HCT116 (cell line): ENCODE measurements around the gene TMPRSS3. TPM values are rescaled to one million over a fixed set of nuclear protein-coding genes. Genes with fewer than 3 reads are reported as not detected.

Experiments
- ATAC-seq: fragments of 200-7000 bp; cut with Tn5 transposase; 2 replicates; pipeline ENCODE4 v1.9.1; 2020; ENCODE audit warnings: mild to moderate bottlenecking, moderate library complexity
- BruUV-seq: library from RNA; stranded (reverse); fragments of 400-500 nt; replicated peaks from 2 replicates; lab custom pipeline; 2021; lab: Mats Ljungman, UMichigan
- CTCF ChIA-PET: fragments of 300-600 bp; sonication (Branson Sonifier 250); formaldehyde crosslinking; loops from one replicate; lab custom pipeline; 2021; ENCODE audit warnings: antibody characterized with exemption; lab: Charles Lee
- POLR2A ChIA-PET: fragments of 300-600, 350-600 bp; sonication (Branson Sonifier 250); formaldehyde crosslinking; loops from one replicate; lab custom pipeline; 2021; ENCODE audit warnings: antibody characterized with exemption; lab: Charles Lee
- RAD21 ChIA-PET, 2 experiments: fragments of 300-600 bp; sonication (Branson Sonifier 250); formaldehyde crosslinking; loops; one replicate each; lab custom pipeline; 2023; ENCODE audit warnings: low total read pairs in 2 of 2; ENCODE audit not compliant: uncharacterized antibody in 2 of 2, unreplicated experiment in 2 of 2, low non-redundant PET in 1 of 2; lab: Charles Lee
- DNase-seq: peaks from one replicate; pipeline ENCODE4 v3.0.0-alpha.2; 2010; ENCODE audit warnings: low read depth, low spot score
- H2AFZ ChIP-seq: fragments of 200-600 bp; shearing (Covaris generic), sonication (generic); 2 replicates; pipeline ENCODE4 v1.6.1; 2017; ENCODE audit warnings: low read depth, mixed run types, mixed read lengths, antibody characterized with exemption, low read length; ENCODE audit not compliant: poor library complexity, severe bottlenecking
- H3K27ac ChIP-seq: 2 replicates; pipeline ENCODE4 v1.5.1; 2012; ENCODE audit warnings: low read depth, low read length
- H3K27me3 ChIP-seq: fragments of 200-600 bp; sonication (generic); 2 replicates; pipeline ENCODE4 v1.6.1; 2016; ENCODE audit warnings: mixed run types, low read length, mixed read lengths; ENCODE audit not compliant: insufficient read depth
- H3K36me3 ChIP-seq, 2 experiments: fragments of 200-500 bp in 1 of 2; fragments of 200-600 bp in 1 of 2; sonication (Bioruptor generic) in 1 of 2; sonication (generic) in 1 of 2; 2 replicates each; pipeline versions ENCODE4 v1.5.1 to v1.6.1; 2014 to 2016; ENCODE audit warnings: low read length in 2 of 2, inconsistent platforms in 1 of 2, mixed read lengths in 1 of 2, mixed run types in 1 of 2; ENCODE audit not compliant: insufficient read depth in 2 of 2, control insufficient read depth in 1 of 2
- H3K4me1 ChIP-seq, 2 experiments: fragments of 200-600 bp in 1 of 2; sonication (generic) in 1 of 2; 2 replicates each; pipeline versions ENCODE4 v1.5.1 to v1.6.1; 2012 to 2017; ENCODE audit warnings: low read length in 2 of 2, inconsistent platforms in 1 of 2, mild to moderate bottlenecking in 1 of 2, mixed read lengths in 1 of 2, mixed run types in 1 of 2, moderate library complexity in 1 of 2; ENCODE audit not compliant: insufficient read depth in 2 of 2, control insufficient read depth in 1 of 2
- H3K4me2 ChIP-seq: fragments of 200-600 bp; sonication (generic); 2 replicates; pipeline ENCODE4 v1.6.1; 2017; ENCODE audit warnings: mixed run types, low read length, mixed read lengths
- H3K4me3 ChIP-seq, 2 experiments: fragments of 200-600 bp in 1 of 2; sonication (generic) in 1 of 2; replicated peaks in 1 of 2; 2 replicates each; pipeline ENCODE4 v1.5.1; 2011 to 2016; ENCODE audit warnings: low read length in 2 of 2, control low read depth in 1 of 2, low read depth in 1 of 2, mild to moderate bottlenecking in 1 of 2, mixed read lengths in 1 of 2, mixed run types in 1 of 2
- H3K79me2 ChIP-seq: fragments of 200-600 bp; sonication (generic); 2 replicates; pipeline ENCODE4 v1.6.1; 2017; ENCODE audit warnings: mild to moderate bottlenecking, mixed run types, low read length, moderate library complexity, mixed read lengths; ENCODE audit not compliant: insufficient read depth
- H3K9ac ChIP-seq: fragments of 200-600 bp; sonication (generic); 2 replicates; pipeline ENCODE4 v1.6.1; 2016; ENCODE audit warnings: low read length, mixed read lengths
- H3K9me2 ChIP-seq: fragments of 200-600 bp; sonication (generic), shearing (Covaris generic); 2 replicates; pipeline ENCODE4 v1.6.1; 2017; ENCODE audit warnings: mixed run types, mild to moderate bottlenecking, moderate library complexity; ENCODE audit not compliant: insufficient read depth
- H3K9me3 ChIP-seq, 2 experiments: fragments of 200-500 bp in 1 of 2; fragments of 200-600 bp in 1 of 2; sonication (Bioruptor generic) in 1 of 2; sonication (generic) in 1 of 2; 2 replicates each; pipeline ENCODE4 v1.6.1; 2014 to 2017; ENCODE audit warnings: low read length in 2 of 2, mixed read lengths in 2 of 2, inconsistent platforms in 1 of 2, low read depth in 1 of 2, mild to moderate bottlenecking in 1 of 2, mixed run types in 1 of 2, moderate library complexity in 1 of 2; ENCODE audit not compliant: control insufficient read depth in 1 of 2, insufficient read depth in 1 of 2
- H4K20me1 ChIP-seq: fragments of 200-600 bp; sonication (generic), shearing (Covaris generic); 2 replicates; pipeline ENCODE4 v1.6.1; 2017; ENCODE audit warnings: mixed run types, mild to moderate bottlenecking, moderate library complexity; ENCODE audit not compliant: insufficient read depth
- ATF3 ChIP-seq: IDR thresholded peaks from 2 replicates; pipeline ENCODE4 v1.6.1; 2012
- CBX3 ChIP-seq: IDR thresholded peaks from 2 replicates; pipeline ENCODE4 v1.6.1; 2012; ENCODE audit warnings: low read depth
- CEBPB ChIP-seq: IDR thresholded peaks from 2 replicates; pipeline ENCODE4 v1.6.1; 2012; ENCODE audit warnings: low read depth
- CTCF ChIP-seq, 3 experiments: fragments of 200-600 bp in 1 of 3; sonication (generic) in 1 of 3; IDR thresholded peaks in 2 of 3; conservative IDR thresholded peaks in 1 of 3; 2 replicates each; pipeline ENCODE4 v1.5.1; 2012 to 2017; ENCODE audit warnings: low read depth in 2 of 3, low read length in 2 of 3, antibody characterized with exemption in 1 of 3, borderline replicate concordance in 1 of 3, control low read depth in 1 of 3, mild to moderate bottlenecking in 1 of 3, mixed read lengths in 1 of 3, mixed run types in 1 of 3, moderate library complexity in 1 of 3; ENCODE audit not compliant: insufficient read depth in 1 of 3
- ELF1 ChIP-seq: IDR thresholded peaks from 2 replicates; pipeline ENCODE4 v1.6.1; 2012; ENCODE audit warnings: low read depth, borderline replicate concordance
- EZH2 ChIP-seq: fragments of 200-600 bp; sonication (generic); IDR thresholded peaks from 2 replicates; pipeline ENCODE4 v1.6.1; 2017; ENCODE audit warnings: antibody characterized with exemption, mixed run types
- EZH2phosphoT487 ChIP-seq: fragments of 200-600 bp; IDR thresholded peaks from 2 replicates; pipeline ENCODE4 v1.6.1; 2018; ENCODE audit warnings: antibody characterized with exemption, borderline replicate concordance
- MAX ChIP-seq: IDR thresholded peaks from 2 replicates; pipeline ENCODE4 v1.6.1; 2012
- RAD21 ChIP-seq: IDR thresholded peaks from 2 replicates; pipeline ENCODE4 v1.6.1; 2012; ENCODE audit warnings: low read depth, mild to moderate bottlenecking
- REST ChIP-seq: IDR thresholded peaks from 2 replicates; pipeline ENCODE4 v1.6.1; 2012; ENCODE audit warnings: low read depth
- SP1 ChIP-seq: IDR thresholded peaks from 2 replicates; pipeline ENCODE4 v1.6.1; 2012; ENCODE audit warnings: low read depth
- SRF ChIP-seq: IDR thresholded peaks from 2 replicates; pipeline ENCODE4 v1.6.1; 2012; ENCODE audit warnings: low read depth
- ZFX ChIP-seq: fragments of 450-650 bp; IDR thresholded peaks from 2 replicates; pipeline ENCODE4 v1.6.1; 2017
- ZNF274 ChIP-seq: fragments of 200-500 bp; sonication (Bioruptor generic); IDR thresholded peaks from 2 replicates; pipeline ENCODE4 v1.6.1; 2014; ENCODE audit warnings: mild to moderate bottlenecking, low read depth, low read length, inconsistent platforms
- intact Hi-C: fragments of 100-400 bp; cut with micrococcal nuclease; formaldehyde crosslinking; loops from 2 replicates; pipeline ENCODE4 v1.10.0; 2022
- total RNA-seq: library from RNA; stranded (reverse); gene quantifications from one replicate; pipeline ENCODE4 v1.2.1, GENCODE V29; 2021; ENCODE audit not compliant: unreplicated experiment

The TMPRSS3 gene
- total RNA-seq, 1 experiment from 2014 or later: not detected

GRCh38 chr21:42392731-42393442 is 3.0 kb downstream of the TMPRSS3 start (continued):
- no peak for TF ChIP-seq ELF1
- no peak for TF ChIP-seq MAX
- TF ChIP-seq SRF: no peak
- no peak for TF ChIP-seq RAD21
- no peak for TF ChIP-seq CEBPB

- Histone ChIP-seq H3K27me3 (peaks cover 3% of the 10 kb centered on the region; the same call in 1 of the 2 replicates), H4K20me1 (no peaks in the 10 kb centered on the region), H3K4me2 (no peak overlapping the region), H3K27ac (no peak overlapping the region), H3K4me3 (no peak overlapping the region), H2AFZ (no peak overlapping the region), H3K36me3 (no peaks in the 10 kb centered on the region), H3K9me2 (no peaks in the 10 kb centered on the region), H3K4me1 (no peaks in the 10 kb centered on the region), H3K9me3 (no peaks in the 10 kb centered on the region), H3K9ac (no peak overlapping the region), H3K79me2 (no peaks in the 10 kb centered on the region)
- RAD21 ChIA-PET: no interaction called here
- POLR2A ChIA-PET: no interaction called here
- DNase-seq (no peak), ATAC-seq (no peak)
- CTCF ChIA-PET: no interaction called here
- BruUV-seq: no TSS peak
- intact Hi-C loops: no loop called here
- TF ChIP-seq CBX3: no peak
- no peak for TF ChIP-seq ZFX
These were observed 4.6 kb downstream of the TMPRSS3 start for GRCh38 chr21:42391297-42391696.

GRCh38 chr21:42390696-42391095 is 5.2 kb downstream of the TMPRSS3 start:
- no peak for ATAC-seq
- Histone ChIP-seq H3K4me2 (no peak overlapping the region), H3K4me3 (no peak overlapping the region), H2AFZ (no peak overlapping the region), H3K4me1 (no peaks in the 10 kb centered on the region), H3K9me2 (no peaks in the 10 kb centered on the region), H3K27me3 (peaks cover 3% of the 10 kb centered on the region; the same call in 1 of the 2 replicates), H3K27ac (no peak overlapping the region), H3K9me3 (no peaks in the 10 kb centered on the region), H4K20me1 (no peaks in the 10 kb centered on the region), H3K9ac (no peak overlapping the region), H3K36me3 (no peaks in the 10 kb centered on the region), H3K79me2 (no peaks in the 10 kb centered on the region)
- intact Hi-C loops: no loop called here
- DNase-seq: no peak
- no TSS peak for BruUV-seq
- ChIA-PET POLR2A (no interaction called here), RAD21 (no interaction called here), CTCF (no interaction called here)
- TF ChIP-seq ZNF274 (no peak), RAD21 (no peak), SP1 (no peak), EZH2 (no peak), ATF3 (no peak), REST (no peak), EZH2phosphoT487 (no peak), CTCF (IDR thresholded peaks at IDR 0.05 in 2 of 3, conservative IDR thresholded peaks at IDR 0.05 in 1 of 3; ENCODE audit: borderline replicate concordance in 1 of 3, insufficient read depth in 1 of 3, low read depth in 2 of 3, low read length in 2 of 3) (no peak)
